WTC11 (cell line): ENCODE measurements around the gene PTN.

ENCODE experiments used
- NFYB ChIP-seq: sonication (generic); formaldehyde crosslinking; conservative IDR thresholded peaks from 2 replicates; pipeline ENCODE4 v1.8.0; 2022; ENCODE audit warnings: low read depth, missing genetic modification reagents
- TF ChIP-seq, protein P1 (sequence below): fragments of 200-600 bp; IDR thresholded peaks from 2 replicates; pipeline ENCODE4 v1.8.0; 2022; ENCODE audit warnings: antibody characterized with exemption

DNA sequence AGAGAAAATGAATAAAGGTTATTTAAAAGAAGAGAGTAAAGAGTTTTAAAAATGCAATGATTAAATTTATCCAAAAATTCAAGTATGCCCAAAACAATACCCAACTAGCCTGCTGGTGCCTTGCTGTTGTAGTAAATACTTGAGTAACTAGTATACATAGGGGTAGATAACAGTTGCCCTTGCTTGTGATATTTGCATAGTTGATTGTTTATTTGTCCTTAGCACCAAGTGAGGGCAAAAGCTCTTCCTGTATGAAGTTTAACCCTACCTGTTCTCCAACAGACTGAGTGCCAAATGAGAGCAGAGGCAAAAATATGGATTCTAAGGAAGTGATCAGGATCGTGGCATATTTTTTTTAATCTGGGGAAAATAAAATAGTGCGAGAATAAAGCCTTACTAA is 85.0 kb downstream of the PTN start:
- TF ChIP-seq, protein P1, sequence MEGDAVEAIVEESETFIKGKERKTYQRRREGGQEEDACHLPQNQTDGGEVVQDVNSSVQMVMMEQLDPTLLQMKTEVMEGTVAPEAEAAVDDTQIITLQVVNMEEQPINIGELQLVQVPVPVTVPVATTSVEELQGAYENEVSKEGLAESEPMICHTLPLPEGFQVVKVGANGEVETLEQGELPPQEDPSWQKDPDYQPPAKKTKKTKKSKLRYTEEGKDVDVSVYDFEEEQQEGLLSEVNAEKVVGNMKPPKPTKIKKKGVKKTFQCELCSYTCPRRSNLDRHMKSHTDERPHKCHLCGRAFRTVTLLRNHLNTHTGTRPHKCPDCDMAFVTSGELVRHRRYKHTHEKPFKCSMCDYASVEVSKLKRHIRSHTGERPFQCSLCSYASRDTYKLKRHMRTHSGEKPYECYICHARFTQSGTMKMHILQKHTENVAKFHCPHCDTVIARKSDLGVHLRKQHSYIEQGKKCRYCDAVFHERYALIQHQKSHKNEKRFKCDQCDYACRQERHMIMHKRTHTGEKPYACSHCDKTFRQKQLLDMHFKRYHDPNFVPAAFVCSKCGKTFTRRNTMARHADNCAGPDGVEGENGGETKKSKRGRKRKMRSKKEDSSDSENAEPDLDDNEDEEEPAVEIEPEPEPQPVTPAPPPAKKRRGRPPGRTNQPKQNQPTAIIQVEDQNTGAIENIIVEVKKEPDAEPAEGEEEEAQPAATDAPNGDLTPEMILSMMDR = no peak
- TF ChIP-seq NFYB (CRISPR knock-in tag) = no peak
